Stimulated activated CD8-positive, alpha-beta memory T cell treated with anti-CD3 and anti-CD28 coated beads, Interleukin-12 subunit alpha, Interleukin-12 subunit beta, amount 100 ng/mL, for 4 hours (primary cell): ENCODE results near the gene ZNF195.
A peak's percentile ranks its signal among the peaks of the same experiment; 100 is the strongest.
"Not testable (repeated sequence)": the region's sequence is repeated elsewhere in the genome, so short reads cannot be mapped to it uniquely, and the experiment has no call there.

ENCODE experiments used
- DNase-seq: peaks from one replicate; pipeline ENCODE4 v3.0.0-alpha.2; 2020; ENCODE audit warnings: low read depth

The ZNF195 gene

GRCh38 chr11:3378426-3379423, at the start of gene ZNF195:
ZNF195 (minus strand) TSS chr11:3379146; CDS start chr11:3379040, 106 bp downstream.
- peak; percentile 94 for DNase-seq

DNA sequence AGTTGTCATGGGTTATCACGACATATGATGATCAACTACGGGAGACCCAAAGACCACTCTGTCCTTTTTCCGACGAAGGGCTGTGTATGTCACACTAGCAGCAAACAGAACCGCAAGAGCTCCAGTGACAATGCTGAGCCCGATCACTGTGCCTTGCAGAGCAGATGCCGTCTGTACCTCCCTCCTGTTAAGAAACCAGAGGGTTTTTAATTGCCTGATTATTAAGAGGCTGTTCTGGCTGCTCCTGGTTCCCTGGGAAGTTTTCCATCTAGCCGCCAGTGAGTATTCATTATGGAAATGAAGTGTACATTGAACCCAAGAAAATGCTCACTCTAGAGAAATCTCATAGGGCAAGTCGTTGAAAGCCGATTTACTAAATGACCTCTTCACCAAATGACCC, 49.1 kb upstream of the ZNF195 start:
- DNase-seq = not testable (repeated sequence)

DNA sequence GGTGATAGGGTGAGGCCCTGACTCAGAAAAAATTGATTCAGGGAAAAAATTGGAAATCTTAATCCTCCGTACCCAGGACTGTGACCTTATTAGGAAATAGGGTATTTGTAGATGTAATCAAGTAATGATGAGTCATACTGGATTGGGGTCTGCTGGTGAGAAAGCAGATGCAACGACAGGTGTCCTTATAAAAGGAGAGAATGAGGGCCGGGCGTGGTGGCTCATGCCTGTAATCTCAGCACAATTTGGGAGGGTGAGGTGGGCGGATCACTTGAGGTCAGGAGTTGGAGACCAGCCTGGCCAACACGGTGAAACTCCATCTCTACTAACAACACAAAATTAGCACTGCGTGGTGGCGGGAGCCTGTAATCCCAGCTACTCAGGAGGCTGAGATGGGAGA, 47.6 kb upstream of the ZNF195 start:
- DNase-seq = not testable (repeated sequence)

DNA sequence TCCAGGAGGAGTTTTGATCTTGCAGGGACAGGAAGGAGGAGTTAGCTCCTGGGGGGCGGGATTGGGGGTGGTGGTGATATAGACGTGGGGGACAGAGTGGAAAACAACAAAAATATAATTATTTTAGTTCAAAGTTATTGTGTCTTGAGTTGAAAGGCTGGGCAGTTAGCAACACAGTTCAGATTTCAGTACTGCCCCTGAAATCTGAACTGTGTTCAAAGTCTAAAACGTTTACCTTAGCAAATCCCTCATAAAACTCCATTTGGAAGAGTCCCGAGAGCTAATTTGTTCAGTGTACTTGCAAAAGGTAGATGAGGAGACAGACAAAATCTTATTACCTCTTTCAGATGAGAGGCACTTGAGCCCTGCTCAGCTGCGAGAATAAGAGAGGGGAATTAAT, 45.0 kb upstream of the ZNF195 start:
- not testable (repeated sequence) for DNase-seq

DNA sequence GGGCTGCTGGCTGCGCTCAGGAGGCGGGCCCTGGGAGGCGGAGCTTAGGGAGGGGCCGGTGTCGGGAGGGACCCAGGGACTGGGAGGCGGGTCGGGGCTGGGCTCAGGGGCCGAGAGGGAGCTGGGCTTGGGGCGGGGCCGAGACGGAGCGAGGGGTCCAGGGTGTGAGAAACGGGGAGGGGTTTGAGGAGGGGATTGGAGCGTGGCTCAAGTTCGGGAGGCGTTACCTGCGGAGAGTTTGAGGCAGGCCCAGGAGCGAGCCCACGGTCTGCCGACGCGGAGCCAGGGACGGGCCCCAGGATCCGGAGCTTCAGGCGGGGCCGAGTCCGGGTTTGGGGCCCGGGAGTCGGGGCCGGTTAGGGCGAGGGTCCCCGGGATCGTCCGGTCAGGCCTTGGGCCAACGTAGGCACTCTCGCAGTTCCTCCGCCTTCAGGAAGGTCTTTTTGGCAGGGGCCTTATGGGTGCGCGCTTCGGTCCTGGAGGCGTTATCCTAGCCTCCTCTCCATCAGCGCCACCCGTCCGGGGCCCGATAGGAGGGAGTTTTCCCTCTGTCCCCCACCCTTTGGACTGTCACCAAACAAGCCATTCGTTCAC, 44.3 kb upstream of the ZNF195 start:
- not testable (repeated sequence) for DNase-seq

DNA sequence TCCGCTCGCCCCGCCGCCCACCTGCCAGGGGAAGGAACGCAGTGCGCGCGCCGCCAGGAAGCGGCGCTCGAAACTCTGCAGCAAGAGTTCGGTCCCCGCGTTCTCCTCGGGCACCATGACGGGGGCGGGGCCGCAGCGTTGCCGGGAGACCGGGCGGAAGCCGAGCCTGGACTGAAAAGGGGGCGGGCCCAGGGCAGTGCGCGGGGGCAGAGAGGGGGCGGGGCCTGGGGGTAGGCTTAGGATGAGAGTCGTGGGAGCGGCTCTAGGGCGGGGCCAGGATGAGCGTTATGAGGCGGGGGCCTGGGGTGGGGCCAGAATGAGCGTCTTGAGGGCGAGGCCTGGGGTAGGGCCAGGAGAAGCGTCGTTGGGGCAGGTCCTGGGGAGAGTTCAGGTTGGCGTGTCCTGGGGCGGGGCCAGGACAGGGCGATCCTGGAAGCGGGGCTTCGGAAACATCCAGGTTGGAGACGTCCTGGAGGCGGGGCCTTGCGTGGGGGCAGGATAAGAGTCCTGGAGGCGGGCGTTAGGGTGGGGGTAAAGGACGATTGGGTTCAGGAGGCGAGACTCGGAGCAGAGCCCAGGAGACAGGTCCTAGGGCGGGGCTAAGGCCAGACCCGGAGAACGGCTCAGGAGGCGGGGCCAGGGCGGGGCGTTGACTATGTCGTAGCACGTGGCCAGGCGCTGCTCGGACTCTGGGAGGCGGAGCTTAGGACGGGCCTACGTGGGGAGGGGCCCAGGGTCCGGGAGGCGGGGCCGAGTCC, 43.6 kb upstream of the ZNF195 start:
- DNase-seq = peak; percentile 98

GRCh38 chr11:3421608-3422379, 42.8 kb upstream of the ZNF195 start:
- not testable (repeated sequence) for DNase-seq

DNA sequence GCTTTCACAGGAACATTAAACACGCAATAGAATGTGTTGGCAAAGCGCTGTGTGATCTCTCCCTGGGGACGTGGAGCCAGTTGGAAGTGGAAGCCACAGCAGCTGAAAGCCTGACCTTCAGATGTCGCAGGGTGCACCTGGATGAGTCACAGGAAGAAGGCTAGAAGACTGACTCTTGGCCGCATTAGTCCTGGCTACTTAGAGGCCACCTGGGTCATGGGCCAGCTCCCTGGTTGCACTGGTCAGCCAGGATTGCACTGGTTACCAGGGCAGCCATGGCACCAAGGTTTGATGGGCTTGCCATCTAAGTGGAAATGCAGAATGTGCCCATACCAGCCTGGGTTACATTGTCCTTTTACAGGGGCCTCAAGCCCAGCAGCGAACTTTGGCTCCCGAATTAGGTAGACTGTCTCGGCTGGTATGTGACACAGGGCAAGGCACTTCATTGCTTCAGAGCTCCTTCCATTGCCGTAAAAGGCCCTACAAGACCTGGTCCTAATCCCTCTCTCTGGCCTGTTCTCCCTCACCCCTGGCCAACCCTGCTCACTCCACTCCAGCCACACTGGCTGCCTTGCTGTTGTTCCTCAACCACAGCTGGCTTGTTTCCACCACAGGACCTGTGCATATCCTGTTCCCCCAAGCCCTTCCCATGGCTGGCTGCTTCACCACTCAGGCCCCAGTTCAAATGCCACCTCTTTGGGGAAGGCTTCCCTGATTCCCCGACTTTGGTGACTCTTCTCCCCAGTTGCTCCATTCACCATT, 41.5 kb upstream of the ZNF195 start:
- not testable (repeated sequence) for DNase-seq

DNA sequence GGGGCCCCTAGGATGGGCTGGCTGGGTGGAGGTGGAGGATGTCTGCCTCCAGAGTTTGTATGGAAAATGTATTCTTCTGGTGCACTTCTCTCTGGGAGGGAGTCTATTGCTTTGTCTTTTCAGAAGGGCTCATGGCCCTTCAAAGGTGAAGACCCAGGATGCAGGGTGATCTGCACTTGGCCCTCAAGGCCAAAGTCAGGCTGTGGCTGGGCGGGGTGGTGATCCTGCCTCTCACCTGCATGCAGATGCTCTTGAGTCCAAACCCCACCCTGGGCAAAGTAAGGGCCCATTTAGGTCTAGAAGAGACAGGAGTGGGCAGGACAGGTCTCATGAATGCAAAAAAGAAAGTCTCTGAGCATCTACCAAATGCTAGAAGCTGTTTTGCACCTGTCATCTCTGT, 40.5 kb upstream of the ZNF195 start:
- DNase-seq = not testable (repeated sequence)

GRCh38 chr11:3417047-3417446, 38.1 kb upstream of the ZNF195 start:
- peak; percentile 24 for DNase-seq

DNA sequence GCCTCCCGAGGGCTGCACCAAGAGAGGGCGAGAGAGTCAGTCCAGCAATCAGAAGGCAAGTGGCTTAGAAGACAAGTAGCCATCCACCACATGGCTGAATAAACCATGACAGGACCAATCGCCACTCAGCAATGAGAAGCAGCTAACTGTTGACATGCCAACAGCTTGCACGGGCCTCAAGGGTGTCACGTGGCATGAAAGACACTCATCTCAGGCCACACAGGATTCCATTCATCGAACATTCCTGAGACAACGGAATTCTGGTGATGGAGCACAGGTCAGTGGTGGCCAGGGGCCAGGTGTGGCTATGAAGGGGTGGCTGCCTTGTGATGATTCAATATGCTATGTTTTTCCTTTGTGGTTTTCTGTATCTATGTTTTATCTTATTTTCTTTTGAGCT, 36.4 kb upstream of the ZNF195 start:
- not testable (repeated sequence) for DNase-seq

GRCh38 chr11:3413666-3414065, 34.7 kb upstream of the ZNF195 start:
- not testable (repeated sequence) for DNase-seq

DNA sequence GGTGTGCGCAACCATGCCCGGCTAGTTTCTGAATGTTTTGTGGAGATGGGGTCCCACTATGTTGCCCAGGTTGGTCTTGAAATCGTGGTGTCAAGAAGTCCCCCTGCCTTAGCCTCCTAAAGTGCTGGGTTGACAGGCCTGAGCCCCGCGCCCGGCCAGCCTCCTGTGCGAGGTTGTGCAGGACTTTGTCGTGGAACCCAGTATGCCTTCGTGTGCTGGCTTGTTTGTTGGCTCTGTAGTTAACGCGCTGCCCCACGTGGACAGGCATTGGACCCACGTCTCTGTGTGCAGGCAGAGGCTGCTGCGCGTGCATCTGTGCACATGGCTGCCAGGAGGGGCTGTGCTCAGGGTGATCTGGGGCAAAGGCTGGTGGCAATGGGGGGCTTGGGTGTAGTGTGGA, 33.9 kb upstream of the ZNF195 start:
- DNase-seq = no peak

- DNase-seq = peak; percentile 37
Measured at GRCh38 chr11:3408722-3409121, 29.8 kb upstream of the ZNF195 start.

DNA sequence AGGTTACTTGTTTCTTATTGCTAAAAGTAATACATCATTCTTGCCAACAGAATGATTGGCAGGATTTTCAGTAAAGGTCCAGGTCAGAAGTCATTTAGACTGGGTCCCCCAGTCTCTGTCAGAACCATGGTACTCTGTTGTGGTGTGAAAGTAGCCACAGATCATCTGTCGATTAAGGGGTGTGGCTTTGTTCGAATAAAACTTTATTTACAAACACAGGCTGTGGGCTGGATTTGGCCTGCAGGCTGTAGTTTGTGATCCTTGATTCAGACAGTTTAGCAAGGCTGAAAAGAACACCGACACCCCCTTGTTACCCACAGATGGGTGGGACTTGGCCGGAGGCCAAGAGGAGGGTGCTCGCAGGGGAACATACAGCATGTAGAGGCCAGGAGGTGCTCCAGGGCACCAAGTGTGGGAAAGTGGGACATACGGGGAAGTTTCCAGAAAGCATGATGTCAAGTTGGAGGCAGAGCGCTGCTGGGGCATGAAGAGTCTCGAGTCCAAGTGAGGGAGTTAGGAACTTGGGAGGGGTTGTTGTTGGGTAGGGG, 29.2 kb upstream of the ZNF195 start:
- not testable (repeated sequence) for DNase-seq

DNA sequence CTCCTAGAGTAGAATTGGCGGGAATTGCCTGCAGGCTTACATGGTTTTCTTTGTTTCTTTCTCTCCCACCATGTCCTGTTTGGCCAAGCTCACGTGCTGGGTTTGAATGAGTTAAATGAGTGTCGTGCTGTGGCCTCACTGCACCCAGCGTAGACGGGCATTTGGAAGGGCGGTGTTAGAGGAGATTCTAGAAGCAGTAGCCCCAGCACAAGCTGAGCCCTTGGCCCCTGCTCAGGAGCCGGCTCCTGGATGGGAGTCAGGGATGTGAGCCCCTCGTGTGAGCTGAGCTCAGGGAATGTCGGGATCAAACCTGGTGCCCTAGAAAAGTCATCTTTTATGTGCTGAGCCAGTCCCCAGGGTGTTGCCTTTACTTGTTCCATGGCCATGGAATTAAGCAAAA, 28.0 kb upstream of the ZNF195 start:
- DNase-seq = not testable (repeated sequence)

- DNase-seq = not testable (repeated sequence)
Measured at GRCh38 chr11:3406223-3406875, 27.4 kb upstream of the ZNF195 start.

- DNase-seq = not testable (repeated sequence)
Measured at GRCh38 chr11:3404076-3404925, 25.4 kb upstream of the ZNF195 start.

DNA sequence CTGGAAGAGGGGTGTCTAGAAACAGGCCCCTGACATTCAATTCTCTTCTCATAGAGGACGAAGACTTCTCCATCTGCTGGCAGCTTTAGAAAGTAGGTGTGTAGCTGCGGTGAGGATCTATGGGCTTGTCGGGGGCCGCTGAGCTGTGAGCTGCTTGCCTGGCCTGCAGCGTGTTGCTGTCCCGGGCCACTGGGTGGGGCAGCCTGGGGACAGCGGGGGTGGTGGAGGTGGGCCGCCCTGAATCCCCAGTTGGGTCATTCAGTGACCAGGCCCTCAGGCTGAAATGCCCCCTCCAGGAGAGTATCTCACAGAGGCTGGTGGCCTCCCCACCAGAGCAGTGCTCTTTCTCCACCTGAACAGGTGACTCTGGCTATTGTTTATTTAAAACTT, 23.9 kb upstream of the ZNF195 start:
- DNase-seq = not testable (repeated sequence)
